Stimulated activated CD4-positive, alpha-beta T cell treated with anti-CD3 and anti-CD28 coated beads, Interleukin-2, amount 100 ng/mL, for 4 hours (primary cell): ENCODE data around the gene PARD3B.

ENCODE experiments used
- DNase-seq: peaks from one replicate; pipeline ENCODE4 v3.0.0-alpha.2; 2020; ENCODE audit warnings: low read depth

Gene PARD3B

DNA sequence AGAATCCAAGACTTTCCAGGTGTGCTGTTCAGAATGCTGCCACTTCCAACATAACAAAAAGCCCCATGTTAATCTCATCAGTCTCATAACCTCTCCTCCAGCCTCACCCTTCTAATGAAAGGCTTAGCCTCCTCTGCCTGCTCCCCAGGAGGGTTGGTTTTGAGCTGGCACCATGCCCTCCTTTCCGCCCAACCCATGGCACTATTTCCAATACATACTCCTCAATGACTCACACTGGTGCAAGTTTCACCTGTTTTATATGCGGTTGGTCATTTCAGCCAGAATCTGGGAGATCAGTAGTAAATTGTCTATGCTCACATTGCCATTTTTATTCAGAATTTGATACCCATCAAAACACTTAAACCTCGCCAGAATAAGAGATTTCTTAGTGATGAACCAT lies 979.4 kb downstream of the PARD3B start:
- no peak for DNase-seq

DNA sequence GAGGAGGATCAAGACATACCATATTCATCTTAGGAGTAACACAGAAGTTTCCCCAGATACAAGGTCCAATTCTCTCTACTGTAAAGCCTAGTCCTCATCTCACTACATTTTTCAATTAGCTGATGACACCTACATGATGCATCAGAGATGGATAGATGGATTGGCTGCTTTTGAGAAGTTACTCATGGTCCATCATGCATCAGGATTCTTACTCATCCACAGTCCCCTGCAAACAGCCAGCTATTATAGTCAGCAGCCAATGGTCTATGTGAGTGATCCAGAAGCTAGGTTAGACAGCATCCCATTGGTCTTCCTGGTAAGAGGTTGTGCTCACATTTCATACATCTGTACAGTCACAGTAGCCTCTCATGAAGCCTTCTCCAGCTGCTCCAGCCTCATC lies 982.5 kb downstream of the PARD3B start:
- no peak for DNase-seq

DNA sequence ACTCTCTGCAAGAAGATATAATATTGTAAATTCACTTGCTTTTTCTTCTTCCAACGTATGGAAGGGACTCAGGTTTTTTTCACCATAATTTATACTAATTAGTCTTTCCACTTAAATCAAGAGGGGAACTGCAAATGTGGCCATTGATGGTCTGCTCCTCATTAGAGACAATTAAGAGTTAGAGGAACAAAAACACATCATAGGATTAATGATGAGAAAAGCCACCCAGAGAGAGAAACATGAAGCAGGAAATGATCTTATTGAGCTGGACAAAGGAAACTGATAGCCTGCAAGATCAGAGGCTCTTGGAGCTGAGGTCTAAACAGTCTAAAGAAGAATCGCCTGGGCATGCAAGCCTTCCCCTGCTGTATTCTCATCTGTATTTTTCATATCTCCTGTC lies 985.8 kb downstream of the PARD3B start:
- DNase-seq: no peak

DNA sequence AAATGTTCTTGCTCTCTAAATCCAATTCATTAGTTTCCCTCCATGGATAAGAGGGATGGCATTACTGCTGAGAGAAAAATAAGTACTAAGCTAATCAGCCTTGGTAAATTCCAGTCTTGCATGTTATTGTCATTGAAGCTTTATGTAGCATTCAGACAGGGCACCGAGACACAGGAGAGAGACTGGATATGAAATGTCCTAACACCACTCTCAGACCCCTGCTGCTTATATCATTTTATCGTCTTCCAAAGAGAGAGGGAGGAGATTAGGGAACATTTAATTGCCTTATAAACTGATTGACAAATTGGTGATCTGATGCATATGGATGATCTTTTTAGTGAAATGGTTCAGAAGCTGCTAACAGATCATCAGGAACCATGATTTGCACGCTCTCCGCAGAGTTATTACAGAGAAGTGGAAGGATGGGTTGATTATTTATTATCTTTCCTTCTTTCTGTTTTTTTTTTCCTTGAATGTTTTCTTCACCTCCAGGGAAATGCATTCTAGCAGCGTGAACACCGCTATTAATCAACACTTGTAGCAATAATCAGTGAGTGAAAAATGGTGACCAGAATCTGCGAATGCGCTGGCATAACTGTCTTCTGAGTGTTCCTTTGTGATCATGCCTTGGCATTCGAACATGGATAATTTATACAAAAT lies 986.3 kb downstream of the PARD3B start:
- no peak for DNase-seq

DNA sequence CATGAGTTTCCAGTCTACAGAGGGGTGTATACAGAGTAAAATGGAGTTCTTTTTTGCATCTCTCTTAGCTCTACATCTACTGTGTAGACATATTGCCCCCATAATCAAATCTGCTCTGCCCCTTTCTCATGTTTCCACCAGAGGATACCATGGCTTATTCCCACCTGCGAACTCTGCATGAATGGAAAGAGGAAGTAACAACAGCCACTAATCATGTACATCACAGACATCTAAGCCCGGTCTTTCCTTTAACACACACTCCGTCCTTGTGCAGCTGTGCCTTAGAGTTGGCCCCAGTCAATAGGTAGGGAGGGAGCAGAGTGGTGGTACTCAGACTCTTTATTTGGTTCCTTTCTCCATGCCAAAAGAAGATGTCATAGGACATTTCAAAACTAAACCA lies 989.7 kb downstream of the PARD3B start:
- DNase-seq: no peak

DNA sequence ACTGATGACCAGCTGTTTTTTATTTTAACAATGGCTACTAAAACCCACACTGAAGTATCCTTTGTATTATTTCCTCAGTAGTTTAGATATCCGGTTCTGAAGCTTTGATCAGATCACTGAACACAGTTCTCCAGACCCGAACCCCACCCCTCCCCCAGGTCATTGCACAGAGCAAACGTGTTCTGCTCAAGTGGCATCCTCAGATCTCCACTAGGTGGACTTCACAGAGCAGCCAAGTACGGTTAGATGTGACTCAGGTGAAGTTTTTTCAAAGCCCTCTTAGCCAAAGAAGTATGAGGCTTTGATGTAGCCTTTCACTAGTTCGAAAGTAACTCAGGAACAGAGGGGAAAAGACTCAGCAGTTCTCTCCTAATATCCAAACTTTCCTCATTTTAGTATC lies 994.3 kb downstream of the PARD3B start:
- no peak for DNase-seq

DNA sequence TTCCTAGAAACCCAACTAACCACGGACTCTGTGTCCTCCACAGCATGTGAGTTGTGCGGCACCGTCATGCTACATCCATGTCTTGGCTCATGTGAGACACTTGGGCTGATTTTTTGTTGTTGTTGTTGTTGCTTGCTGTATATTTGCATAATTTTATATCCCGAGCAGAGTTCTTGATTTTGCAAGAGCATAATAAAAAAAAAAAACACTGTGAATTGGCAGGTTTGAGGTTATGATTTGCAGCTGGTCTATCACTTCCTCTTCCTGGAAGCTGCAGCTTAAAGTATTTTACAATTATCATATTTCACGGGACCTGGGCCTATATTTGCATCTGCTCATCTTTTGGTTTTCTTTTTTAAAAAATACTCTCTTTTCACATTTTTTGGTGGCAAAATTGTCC lies 994.8 kb downstream of the PARD3B start:
- DNase-seq: no peak

DNA sequence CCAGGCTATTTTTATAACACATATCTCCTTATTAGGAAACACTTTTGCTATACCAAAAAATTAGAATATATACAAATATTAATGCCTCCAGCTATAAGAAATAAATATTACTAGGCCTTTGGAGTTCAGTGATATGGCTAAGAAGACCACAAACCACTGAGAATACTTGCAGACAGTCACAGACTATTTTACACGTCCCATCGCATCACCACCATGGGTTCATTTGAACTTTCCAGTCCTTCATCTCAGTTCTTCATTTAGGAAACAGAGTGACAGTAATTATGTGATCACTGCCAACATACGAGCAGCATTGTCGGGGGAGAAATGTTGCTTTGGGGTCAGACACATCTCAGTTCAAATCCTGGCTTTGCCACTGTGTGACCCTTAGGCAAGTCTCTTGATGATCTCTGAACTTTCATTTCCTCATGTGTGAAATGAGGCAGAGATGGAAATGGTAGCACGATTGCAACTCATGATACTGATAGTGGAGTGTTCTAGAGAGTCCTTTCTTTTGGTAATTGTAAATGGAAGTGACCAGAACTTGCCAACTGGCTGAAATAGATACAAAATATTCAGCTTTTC lies 998.1 kb downstream of the PARD3B start:
- DNase-seq: no peak

DNA sequence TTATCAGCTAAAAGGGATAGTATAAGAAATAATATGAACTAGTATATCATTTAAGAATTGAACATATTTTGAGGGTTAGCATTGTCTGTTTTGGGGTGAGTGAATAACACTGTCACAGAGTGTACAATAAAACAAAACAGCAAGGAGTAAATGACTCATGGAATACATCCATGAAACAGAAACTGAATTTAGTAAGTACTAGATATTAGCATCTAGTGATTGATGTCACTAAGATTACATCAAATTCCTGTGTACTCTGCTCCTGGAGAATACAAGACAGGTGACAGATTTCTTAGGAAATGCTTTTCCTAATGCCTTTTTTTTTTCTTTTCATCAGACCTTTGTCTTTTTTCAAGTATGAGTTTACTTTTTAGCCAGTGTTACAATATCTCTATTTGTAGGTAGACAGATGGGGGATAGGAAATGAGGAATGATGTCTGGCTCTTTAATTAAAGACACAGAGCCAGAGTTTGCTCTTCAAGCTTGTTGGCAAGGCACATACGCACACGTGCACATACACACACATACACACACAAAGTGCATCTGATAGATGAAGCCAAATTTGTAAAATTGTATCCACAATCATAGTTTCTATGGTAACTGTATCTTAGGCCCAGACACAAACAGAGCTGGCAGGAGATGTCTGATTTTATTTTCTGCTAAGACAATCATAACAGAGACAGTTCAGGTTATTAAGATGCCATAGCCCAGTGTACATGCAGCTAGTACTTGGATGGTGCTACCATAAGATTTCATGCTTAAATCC lies 998.8 kb downstream of the PARD3B start:
- DNase-seq: no peak

DNA sequence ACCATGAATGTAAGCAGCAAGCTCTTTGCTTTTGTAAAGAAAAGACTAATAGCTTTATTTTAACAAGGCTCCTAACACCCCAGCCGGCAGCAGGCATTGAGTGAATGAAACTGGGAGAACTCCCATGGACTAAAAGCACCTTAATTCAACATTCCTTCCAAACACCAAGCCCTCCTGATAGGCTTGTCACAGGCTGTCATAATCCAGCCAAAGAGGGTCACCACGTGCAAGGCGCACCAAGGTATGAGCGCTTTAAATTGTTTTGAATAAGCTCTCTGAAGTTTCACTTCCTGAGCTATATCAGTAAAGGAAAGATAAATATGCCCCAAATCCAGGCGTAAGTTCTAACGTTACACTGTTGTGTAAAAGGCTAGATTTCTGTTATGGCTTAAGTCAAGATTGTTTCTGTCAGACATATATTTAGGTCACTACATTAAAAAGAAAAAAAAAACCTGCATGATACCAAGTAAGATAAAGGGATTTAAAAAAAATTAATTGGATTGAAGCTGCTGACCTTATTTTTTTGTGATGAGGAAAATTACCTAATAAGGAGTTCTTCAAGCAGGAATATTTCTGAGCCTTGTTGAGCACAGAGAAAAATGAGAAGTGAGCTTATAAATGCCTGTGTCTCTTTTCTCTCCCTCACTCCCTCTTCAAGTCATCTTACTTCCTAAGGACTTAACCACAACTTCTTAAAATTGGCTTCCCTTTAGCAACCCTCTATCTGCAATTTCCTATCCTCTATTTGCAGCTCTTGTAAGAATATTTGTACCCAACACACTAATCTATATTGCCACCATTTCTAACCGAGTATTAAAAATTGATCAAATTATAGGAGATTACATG lies 1000.9 kb downstream of the PARD3B start:
- DNase-seq: no peak

DNA sequence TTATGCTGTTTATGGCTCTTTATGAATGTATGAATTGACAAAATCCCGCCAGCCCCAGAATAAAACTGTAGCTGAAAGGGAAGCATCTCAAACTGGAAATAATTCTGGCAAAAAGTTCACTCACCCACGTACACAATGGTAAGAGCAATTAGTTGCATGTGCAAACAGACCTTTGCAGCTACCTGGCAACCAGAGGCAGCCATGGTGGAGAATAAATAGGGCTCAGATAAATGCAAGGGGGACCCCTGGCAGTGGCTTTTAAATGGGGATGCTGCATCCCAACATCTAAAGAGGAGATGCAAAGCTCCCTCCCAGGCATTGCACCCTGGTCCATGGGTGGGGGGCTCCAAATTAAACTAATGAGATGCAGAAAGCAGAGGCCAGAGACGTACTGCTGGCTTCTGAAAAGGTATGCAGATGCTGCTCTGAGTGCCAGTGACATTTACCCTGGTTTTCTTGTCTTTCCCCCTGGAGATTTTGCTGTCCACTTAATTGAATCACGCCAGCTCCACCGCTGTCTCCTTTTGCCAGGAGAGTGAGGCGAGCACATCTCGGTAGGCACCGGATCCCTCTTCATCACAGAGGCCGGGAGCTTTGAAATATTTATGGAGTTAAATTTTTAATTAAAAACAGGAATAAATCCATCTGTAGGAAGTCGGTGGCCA lies 1010.4 kb downstream of the PARD3B start:
- no peak for DNase-seq

DNA sequence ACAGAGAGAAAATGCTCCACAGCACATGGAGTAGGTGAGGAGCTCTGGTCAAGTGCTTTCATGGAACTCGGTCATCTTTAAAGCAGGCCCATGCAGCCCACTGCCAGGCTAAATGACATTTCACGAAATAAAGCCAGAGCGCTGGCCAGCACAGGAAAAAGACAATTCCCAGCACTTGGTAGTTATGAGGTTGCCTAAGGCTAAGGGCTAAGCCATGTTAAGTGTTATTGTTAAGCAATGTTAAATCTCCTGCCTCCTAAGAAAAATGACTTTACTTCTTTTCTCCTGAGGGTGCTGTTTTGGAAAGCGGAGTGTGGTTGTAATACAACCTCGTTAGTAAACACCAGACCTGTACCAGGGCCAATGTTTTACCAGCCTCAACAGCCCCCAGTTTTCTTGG lies 1011.1 kb downstream of the PARD3B start:
- DNase-seq: no peak

DNA sequence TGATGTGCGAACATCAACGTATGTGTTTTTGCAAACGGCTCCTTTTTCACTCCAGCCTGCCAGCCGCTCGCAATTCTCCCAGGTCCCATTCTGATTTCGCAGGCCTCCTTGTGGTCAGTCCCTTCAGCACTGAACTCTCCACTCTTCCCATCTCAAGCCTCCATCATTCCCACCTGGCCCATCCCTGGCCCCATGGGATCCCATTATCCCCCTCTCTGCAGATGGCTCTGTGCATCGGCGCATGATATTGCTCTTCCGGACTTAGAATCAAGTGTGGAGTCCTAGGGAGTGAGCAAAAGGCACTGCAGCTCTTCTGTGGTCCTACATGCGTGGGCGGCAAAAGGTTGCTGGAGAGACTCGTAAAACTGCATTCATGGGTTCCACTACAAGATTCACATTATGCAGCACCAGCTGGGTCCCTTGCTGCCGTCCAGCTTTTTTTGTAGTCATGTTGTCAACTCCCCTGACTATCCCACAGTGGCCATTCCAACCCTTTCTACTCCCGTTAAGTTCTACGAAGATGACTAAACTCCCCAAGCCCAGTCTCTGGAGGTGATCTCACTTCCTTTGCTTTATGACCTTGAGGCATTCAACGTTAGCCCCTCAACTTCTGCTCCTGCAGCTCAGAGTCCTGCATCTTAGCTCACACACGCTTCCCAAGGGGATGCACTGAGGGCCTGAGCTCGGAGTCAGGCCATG lies 1011.7 kb downstream of the PARD3B start:
- DNase-seq: no peak

DNA sequence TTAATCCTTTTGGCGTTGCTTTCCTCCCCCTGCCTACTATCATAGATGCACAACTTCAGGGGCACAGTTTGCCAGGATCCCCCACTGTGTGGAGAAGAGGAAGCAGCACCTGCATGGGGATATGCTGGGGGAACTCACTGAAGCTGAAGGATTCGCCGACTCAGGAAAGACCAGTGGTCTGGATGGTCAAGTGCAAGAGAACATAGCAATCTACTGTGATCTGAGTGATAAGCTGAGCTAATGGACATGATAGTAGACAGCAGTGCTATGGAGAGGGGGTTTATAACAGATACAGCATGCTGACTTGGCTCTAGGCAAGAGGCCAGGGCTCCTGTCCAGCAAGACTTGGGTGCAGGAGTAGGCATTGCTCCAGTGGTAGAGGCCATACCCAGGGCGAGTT lies 1012.6 kb downstream of the PARD3B start:
- no peak for DNase-seq

DNA sequence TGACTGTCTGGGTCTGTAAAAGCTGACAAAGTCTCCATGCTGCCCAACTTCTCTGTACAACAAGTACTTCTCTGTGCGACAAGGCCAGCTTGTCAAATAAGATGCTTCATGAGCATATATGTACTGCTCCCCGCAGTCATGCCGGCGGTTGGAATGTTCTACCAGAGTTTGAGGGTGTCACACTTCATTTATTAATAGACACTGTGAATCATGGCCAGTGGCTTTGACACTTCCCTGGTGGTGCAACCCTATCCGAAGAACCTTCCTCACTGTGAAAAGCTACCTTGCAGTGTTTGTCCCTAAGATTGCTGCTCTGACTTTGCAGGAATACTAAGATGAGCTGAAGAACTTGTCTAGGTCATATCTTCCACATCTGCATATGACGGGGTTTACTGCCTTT lies 1016.2 kb downstream of the PARD3B start:
- no peak for DNase-seq

DNA sequence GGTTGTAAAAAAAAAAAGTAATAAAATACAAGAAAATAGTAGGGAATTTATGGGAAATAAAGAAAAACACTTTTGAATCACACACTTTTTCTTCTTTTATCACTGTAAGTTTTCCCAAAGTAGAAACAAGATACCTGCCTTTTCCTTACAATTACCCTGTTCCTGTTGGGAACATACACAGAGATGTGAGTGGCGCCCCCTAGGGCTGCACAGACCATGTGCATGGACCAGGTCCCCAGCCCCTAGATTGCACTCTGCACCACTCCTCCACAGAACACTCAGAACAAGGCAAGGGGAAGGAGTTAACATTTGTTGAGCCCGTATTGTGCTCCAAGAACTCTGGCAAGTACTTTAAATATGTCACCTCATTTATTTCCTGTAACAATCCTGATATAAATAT lies 1018.4 kb downstream of the PARD3B start:
- DNase-seq: no peak

DNA sequence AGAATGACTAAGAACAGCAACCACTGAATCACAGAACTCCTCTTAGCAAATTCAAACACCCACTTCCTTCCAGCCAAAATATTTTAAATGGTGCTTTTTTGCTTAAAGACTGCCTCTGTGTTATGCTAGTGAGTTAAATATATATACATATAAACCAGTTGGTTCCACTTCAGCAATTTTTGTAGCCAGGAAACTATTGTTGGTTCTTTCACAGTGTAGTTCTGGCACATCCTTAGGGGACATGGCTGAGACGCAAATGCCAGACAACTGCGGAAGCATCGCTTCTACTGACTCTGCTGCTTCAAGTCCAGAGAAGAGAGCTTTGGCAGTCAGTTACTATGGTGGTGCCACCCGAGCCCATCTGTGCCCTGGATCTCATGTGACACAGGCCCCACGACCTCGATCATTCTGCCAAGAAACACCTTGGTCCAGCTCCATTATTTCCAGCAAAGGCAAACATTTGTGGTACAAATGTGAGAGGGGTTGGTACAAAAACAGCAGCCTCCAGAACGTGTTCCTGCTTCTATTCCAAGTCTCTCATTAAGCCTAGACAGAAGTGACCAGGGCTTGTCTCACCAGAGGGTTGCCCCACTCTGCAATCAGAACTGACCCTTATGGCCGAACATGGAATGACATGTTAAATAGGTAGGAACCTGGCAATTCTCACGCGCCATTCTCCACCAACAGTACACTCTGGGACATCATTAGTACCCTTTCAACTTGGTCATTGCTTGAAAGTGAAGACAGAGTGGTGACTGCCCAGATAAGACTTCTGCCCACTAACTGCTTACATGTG lies 1019.3 kb downstream of the PARD3B start:
- no peak for DNase-seq

DNA sequence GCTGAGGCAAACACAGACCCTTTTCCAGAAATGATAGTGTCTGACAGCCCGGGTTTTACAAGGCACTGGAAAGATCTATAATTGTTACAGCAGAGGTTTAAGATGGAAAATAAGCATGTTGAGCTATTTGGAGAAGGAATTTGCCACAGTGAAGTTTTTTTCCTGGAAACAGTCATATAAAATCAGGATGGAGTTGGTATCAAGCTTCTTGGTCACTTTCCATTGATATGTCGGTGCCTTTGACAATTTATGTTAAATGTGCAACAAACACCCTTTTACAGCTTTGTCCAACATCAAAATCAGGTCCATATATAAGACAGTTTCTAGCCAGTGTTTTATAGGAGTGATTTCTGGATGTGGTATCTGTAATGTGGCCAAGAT lies 1019.9 kb downstream of the PARD3B start:
- no peak for DNase-seq

DNA sequence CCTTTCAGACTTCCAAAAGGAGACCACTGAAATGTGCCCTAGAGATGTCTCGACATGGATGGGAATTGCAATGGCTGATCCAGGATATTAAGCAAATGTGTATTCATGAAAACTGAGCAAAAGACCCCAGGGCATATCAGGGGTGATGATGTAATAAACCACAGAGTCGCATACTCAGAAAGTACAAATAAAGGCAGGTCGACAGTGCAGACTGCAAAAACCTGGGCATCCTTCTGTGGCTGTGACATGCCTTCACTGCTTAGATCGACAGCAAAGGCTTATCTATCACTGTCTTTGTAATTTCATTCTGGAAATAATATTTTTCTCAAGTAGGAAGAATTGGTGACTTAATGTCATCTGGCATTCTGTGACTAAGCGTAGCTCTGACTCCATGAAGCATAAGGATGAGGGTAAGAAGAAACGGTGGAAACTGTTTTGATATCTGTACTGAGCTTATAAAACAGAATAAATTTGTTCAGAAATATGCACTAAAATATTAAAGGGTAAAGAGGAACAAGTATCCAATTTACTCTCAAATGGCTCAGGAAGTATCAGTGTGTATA lies 1021.4 kb downstream of the PARD3B start:
- DNase-seq: no peak

DNA sequence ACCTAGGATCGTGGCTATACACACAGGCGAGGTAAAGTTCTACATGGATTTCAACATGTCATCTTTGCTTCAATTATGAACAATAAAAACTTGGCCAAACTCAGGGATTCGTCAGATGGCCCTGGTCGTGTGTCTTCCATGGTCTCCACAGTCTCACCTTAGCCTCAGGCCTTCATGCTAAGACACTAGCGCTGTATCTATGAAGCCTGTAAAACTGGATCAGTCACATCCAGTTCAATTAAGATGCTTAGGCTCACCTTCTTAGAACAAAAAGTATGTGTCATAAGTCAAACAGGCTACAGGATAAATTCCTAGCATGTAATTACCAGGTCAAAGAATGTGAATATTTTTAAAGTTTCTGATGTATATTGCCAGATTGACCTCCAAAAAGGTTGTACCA lies 1023.3 kb downstream of the PARD3B start:
- no peak for DNase-seq
